Colon (tissue), 2 donors: ENCODE results near the gene SDK2.
"Not testable (repeated sequence)": the region's sequence is repeated elsewhere in the genome, so short reads cannot be mapped to it uniquely, and the experiment has no call there.

ENCODE experiments used
- FAIRE-seq: peaks from 2 replicates; lab custom pipeline; 2012; peaks lifted over from hg19 to GRCh38; lab: Jason Lieb, UNC
- donor health status: control.
- donor health status: control.

The SDK2 gene

GRCh38 chr17:73343168-73343634 lies 301.0 kb downstream of the SDK2 start:
- FAIRE-seq: no peak

GRCh38 chr17:73342541-73343167 lies 301.6 kb downstream of the SDK2 start:
- FAIRE-seq: no peak

GRCh38 chr17:73342050-73342522 lies 302.2 kb downstream of the SDK2 start:
- no peak for FAIRE-seq

- no peak for FAIRE-seq
Measured at GRCh38 chr17:73341350-73342049, 302.7 kb downstream of the SDK2 start.

GRCh38 chr17:73340093-73340596 lies 304.1 kb downstream of the SDK2 start:
- no peak for FAIRE-seq

- FAIRE-seq: no peak
Measured at GRCh38 chr17:73338566-73339197, 305.6 kb downstream of the SDK2 start.

GRCh38 chr17:73338050-73338521 lies 306.2 kb downstream of the SDK2 start:
- FAIRE-seq: no peak

- no peak for FAIRE-seq
Measured at GRCh38 chr17:73337330-73337710, 306.9 kb downstream of the SDK2 start.

GRCh38 chr17:73336408-73337329 lies 307.6 kb downstream of the SDK2 start:
- FAIRE-seq: no peak

GRCh38 chr17:73335591-73336407 lies 308.4 kb downstream of the SDK2 start:
- no peak for FAIRE-seq

GRCh38 chr17:73334771-73335513 lies 309.3 kb downstream of the SDK2 start:
- no peak for FAIRE-seq

- FAIRE-seq: not testable (repeated sequence)
Measured at GRCh38 chr17:73333445-73333844, 310.8 kb downstream of the SDK2 start.

GRCh38 chr17:73331060-73331459 lies 313.2 kb downstream of the SDK2 start:
- no peak for FAIRE-seq

- FAIRE-seq: no peak
Measured at GRCh38 chr17:73327676-73328075, 316.6 kb downstream of the SDK2 start.

GRCh38 chr17:73325527-73325842 lies 318.8 kb downstream of the SDK2 start:
- FAIRE-seq: no peak

- FAIRE-seq: no peak
Measured at GRCh38 chr17:73324711-73325526, 319.3 kb downstream of the SDK2 start.

- FAIRE-seq: no peak
Measured at GRCh38 chr17:73324160-73324475, 320.1 kb downstream of the SDK2 start.

GRCh38 chr17:73323409-73324159 lies 320.7 kb downstream of the SDK2 start:
- FAIRE-seq: no peak
